Astrocyte (in vitro differentiated cells and primary cell): ENCODE measurements around the gene VPS39. TPM values are rescaled to one million over a fixed set of nuclear protein-coding genes. Genes with fewer than 3 reads are reported as not detected.

Experiments
- DNase-seq: peaks from one replicate; pipeline ENCODE4 v3.0.0-alpha.2; 2010; ENCODE audit warnings: low read depth
- FAIRE-seq: peaks from 2 replicates; lab custom pipeline; 2011; peaks lifted over from hg19 to GRCh38; lab: Jason Lieb, UNC
- H2AFZ ChIP-seq: 2 replicates; pipeline ENCODE4 v1.6.0; 2012; ENCODE audit warnings: low read depth, low read length, inconsistent platforms
- H3K27ac ChIP-seq: 2 replicates; pipeline ENCODE4 v1.5.1; 2011; ENCODE audit warnings: low read depth, low read length, inconsistent platforms
- H3K27me3 ChIP-seq: 2 replicates; pipeline ENCODE4 v1.6.0; 2011; ENCODE audit warnings: low read length, inconsistent platforms; ENCODE audit not compliant: insufficient read depth
- H3K36me3 ChIP-seq: 2 replicates; pipeline ENCODE4 v1.5.1; 2011; ENCODE audit warnings: low read length, inconsistent platforms; ENCODE audit not compliant: insufficient read depth
- H3K4me1 ChIP-seq: 2 replicates; pipeline ENCODE4 v1.5.1; 2011; ENCODE audit warnings: low read length, inconsistent platforms; ENCODE audit not compliant: insufficient read depth
- H3K4me2 ChIP-seq: 2 replicates; pipeline ENCODE4 v1.6.0; 2012; ENCODE audit warnings: low read length, inconsistent platforms
- H3K4me3 ChIP-seq: 2 replicates; pipeline ENCODE4 v1.5.1; 2011; ENCODE audit warnings: low read depth, mild to moderate bottlenecking, low read length, inconsistent platforms; ENCODE audit not compliant: insufficient read depth
- H3K79me2 ChIP-seq: 2 replicates; pipeline ENCODE4 v1.6.0; 2012; ENCODE audit warnings: mild to moderate bottlenecking, low read length, inconsistent platforms; ENCODE audit not compliant: insufficient read depth
- H3K9ac ChIP-seq: 2 replicates; pipeline ENCODE4 v1.6.0; 2012; ENCODE audit warnings: mild to moderate bottlenecking, low read length, inconsistent platforms
- H3K9me3 ChIP-seq: 2 replicates; pipeline ENCODE4 v1.5.1; 2012; ENCODE audit warnings: low read depth, mild to moderate bottlenecking, low read length, inconsistent platforms; ENCODE audit not compliant: insufficient read depth
- H4K20me1 ChIP-seq: 2 replicates; pipeline ENCODE4 v1.6.0; 2012; ENCODE audit warnings: low read length, inconsistent platforms; ENCODE audit not compliant: insufficient read depth
- H3K27ac Mint-ChIP-seq: one replicate; pipeline ENCODE4 v1.8.0; 2021; ENCODE audit warnings: mild to moderate bottlenecking, mixed read lengths; ENCODE audit not compliant: unreplicated experiment
- H3K27me3 Mint-ChIP-seq: one replicate; pipeline ENCODE4 v1.8.0; 2021; ENCODE audit warnings: low read depth, mixed read lengths; ENCODE audit not compliant: unreplicated experiment
- H3K36me3 Mint-ChIP-seq: one replicate; pipeline ENCODE4 v1.8.0; 2021; ENCODE audit warnings: low read depth, mixed read lengths; ENCODE audit not compliant: unreplicated experiment
- H3K4me1 Mint-ChIP-seq: one replicate; pipeline ENCODE4 v1.8.0; 2021; ENCODE audit warnings: low read depth, mixed read lengths; ENCODE audit not compliant: unreplicated experiment
- H3K4me3 Mint-ChIP-seq: one replicate; pipeline ENCODE4 v1.8.0; 2021; ENCODE audit warnings: mild to moderate bottlenecking, moderate library complexity, mixed read lengths; ENCODE audit not compliant: unreplicated experiment
- H3K9me3 Mint-ChIP-seq: one replicate; pipeline ENCODE4 v1.8.0; 2021; ENCODE audit warnings: mild to moderate bottlenecking, mixed read lengths; ENCODE audit not compliant: unreplicated experiment
- EZH2 ChIP-seq: IDR thresholded peaks from 2 replicates; pipeline ENCODE4 v1.6.1; 2012; ENCODE audit warnings: mild to moderate bottlenecking, low read length, inconsistent platforms; ENCODE audit not compliant: insufficient read depth
- total RNA-seq: library from RNA; stranded (reverse); gene quantifications from 2 replicates; pipeline ENCODE4 v1.2.1, GENCODE V29; 2021
- TF ChIP-seq, protein P1 (sequence below): IDR thresholded peaks from 2 replicates; pipeline ENCODE4 v1.5.1; 2011; ENCODE audit warnings: low read depth, mild to moderate bottlenecking, inconsistent platforms, low read length, moderate library complexity; ENCODE audit not compliant: insufficient read depth

VPS39 gene
- total RNA-seq, 1 donor from 2014 or later = 60.6 TPM

DNA sequence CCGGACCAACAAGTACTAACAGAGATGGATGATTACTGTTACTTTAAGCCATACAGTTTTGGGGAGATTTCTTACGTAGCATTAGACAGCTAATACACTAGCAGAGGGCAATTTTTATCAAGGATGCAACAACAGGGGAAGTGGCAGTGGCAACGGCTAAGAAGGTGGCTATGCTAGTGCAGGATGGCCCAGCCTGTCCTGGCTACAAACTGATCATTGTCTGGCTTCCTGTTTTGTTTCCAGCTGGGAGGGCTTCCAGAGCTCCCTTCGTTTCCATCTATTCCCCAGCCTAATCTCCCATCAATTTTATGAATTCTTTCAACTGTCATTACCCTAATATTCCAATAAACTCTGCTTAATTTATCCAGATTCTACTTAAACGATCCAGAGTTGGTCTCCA lies 35.6 kb downstream of the VPS39 start:
- Histone ChIP-seq H3K27me3 (no peaks in the 10 kb centered on the region), H3K9me3 (no peaks in the 10 kb centered on the region), H3K79me2 (no peaks in the 10 kb centered on the region), H3K27ac (no peak overlapping the region), H3K4me3 (no peak overlapping the region), H3K36me3 (peaks cover 51% of the 10 kb centered on the region), H4K20me1 (no peaks in the 10 kb centered on the region), H3K4me2 (no peak overlapping the region), H3K4me1 (no peaks in the 10 kb centered on the region), H2AFZ (no peak overlapping the region), H3K9ac (no peak overlapping the region)
- Mint-ChIP-seq H3K27me3 (no peaks in the 10 kb centered on the region), H3K9me3 (no peaks in the 10 kb centered on the region), H3K27ac (no peak overlapping the region), H3K4me1 (no peaks in the 10 kb centered on the region), H3K4me3 (no peak overlapping the region), H3K36me3 (peaks cover 21% of the 10 kb centered on the region)
- DNase-seq (no peak), FAIRE-seq (no peak)
- TF ChIP-seq, protein P1, sequence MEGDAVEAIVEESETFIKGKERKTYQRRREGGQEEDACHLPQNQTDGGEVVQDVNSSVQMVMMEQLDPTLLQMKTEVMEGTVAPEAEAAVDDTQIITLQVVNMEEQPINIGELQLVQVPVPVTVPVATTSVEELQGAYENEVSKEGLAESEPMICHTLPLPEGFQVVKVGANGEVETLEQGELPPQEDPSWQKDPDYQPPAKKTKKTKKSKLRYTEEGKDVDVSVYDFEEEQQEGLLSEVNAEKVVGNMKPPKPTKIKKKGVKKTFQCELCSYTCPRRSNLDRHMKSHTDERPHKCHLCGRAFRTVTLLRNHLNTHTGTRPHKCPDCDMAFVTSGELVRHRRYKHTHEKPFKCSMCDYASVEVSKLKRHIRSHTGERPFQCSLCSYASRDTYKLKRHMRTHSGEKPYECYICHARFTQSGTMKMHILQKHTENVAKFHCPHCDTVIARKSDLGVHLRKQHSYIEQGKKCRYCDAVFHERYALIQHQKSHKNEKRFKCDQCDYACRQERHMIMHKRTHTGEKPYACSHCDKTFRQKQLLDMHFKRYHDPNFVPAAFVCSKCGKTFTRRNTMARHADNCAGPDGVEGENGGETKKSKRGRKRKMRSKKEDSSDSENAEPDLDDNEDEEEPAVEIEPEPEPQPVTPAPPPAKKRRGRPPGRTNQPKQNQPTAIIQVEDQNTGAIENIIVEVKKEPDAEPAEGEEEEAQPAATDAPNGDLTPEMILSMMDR = no peak
- TF ChIP-seq EZH2 = no peak

DNA sequence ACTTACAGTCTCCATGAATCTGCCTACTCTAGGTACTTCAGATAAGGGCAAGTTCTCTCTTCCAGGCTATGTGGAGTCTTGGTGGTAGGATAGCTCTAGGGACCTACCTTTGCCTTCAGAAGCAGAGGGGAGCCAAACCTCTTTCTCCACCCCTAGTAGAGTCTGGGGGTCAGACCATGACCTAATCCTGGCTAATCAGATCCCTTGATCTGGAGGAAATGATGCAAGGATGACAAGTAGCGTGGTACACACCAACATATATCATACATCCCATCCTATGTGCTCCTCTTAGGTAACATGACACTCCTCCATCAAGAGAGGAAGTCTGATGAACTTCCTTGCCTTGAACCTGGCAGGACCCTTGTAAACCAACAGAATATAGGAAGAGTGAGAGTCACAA lies 36.3 kb downstream of the VPS39 start:
- DNase-seq = no peak
- no peaks in the 10 kb centered on the region for H3K79me2 ChIP-seq
- no peak overlapping the region for H3K27ac ChIP-seq
- H3K4me3 ChIP-seq = no peak overlapping the region
- H2AFZ ChIP-seq = no peak overlapping the region
- TF ChIP-seq, protein P1 = no peak
- TF ChIP-seq EZH2 = no peak
- FAIRE-seq = no peak
- H3K4me1 ChIP-seq = no peaks in the 10 kb centered on the region
- H3K27me3 ChIP-seq = no peaks in the 10 kb centered on the region
- H3K27me3 Mint-ChIP-seq = no peaks in the 10 kb centered on the region
- H3K4me3 Mint-ChIP-seq = no peak overlapping the region
- peaks cover 57% of the 10 kb centered on the region for H3K36me3 ChIP-seq
- no peak overlapping the region for H3K4me2 ChIP-seq
- no peak overlapping the region for H3K9ac ChIP-seq
- no peaks in the 10 kb centered on the region for H4K20me1 ChIP-seq
- H3K4me1 Mint-ChIP-seq = no peaks in the 10 kb centered on the region
- H3K9me3 Mint-ChIP-seq = no peaks in the 10 kb centered on the region
- peaks cover 28% of the 10 kb centered on the region for H3K36me3 Mint-ChIP-seq
- H3K27ac Mint-ChIP-seq = no peak overlapping the region
- no peaks in the 10 kb centered on the region for H3K9me3 ChIP-seq

DNA sequence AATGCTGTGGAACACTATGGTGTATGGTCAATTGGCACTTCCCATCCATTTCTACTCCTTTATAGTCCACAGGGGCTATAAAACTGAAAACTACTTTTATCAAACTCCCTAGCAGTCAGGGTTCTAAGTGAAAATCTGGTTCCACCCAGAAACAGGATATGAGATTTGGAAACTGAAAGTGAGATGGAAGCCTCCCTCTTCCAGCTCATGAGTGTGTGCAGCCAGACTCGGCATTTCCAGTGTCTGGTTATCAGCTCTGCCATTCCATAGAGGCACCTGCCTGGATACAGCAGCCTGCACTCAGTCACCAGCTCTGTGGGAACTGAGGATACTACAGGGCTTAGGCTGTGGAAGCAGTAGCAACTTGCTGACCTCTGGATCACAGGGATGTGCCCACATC lies 37.0 kb downstream of the VPS39 start:
- H4K20me1 ChIP-seq = no peaks in the 10 kb centered on the region
- Mint-ChIP-seq H3K36me3 (peaks cover 34% of the 10 kb centered on the region), H3K27me3 (no peaks in the 10 kb centered on the region), H3K4me1 (no peaks in the 10 kb centered on the region), H3K4me3 (no peak overlapping the region), H3K27ac (no peak overlapping the region), H3K9me3 (no peaks in the 10 kb centered on the region)
- no peaks in the 10 kb centered on the region for H3K9me3 ChIP-seq
- no peaks in the 10 kb centered on the region for H3K27me3 ChIP-seq
- no peak for FAIRE-seq
- H3K36me3 ChIP-seq = peaks cover 60% of the 10 kb centered on the region
- TF ChIP-seq, protein P1 = no peak
- TF ChIP-seq EZH2 = no peak
- H3K4me1 ChIP-seq = no peaks in the 10 kb centered on the region
- no peak overlapping the region for H3K27ac ChIP-seq
- no peak overlapping the region for H3K9ac ChIP-seq
- H3K79me2 ChIP-seq = no peaks in the 10 kb centered on the region
- no peak overlapping the region for H3K4me3 ChIP-seq
- H2AFZ ChIP-seq = no peak overlapping the region
- DNase-seq = no peak
- H3K4me2 ChIP-seq = no peak overlapping the region
